Stimulated activated CD8-positive, alpha-beta memory T cell treated with anti-CD3 and anti-CD28 coated beads, Interleukin-12 subunit alpha, Interleukin-12 subunit beta, amount 100 ng/mL, for 1 hour (primary cell): ENCODE data around the gene ATP5ME.
"Not testable (repeated sequence)": the region's sequence is repeated elsewhere in the genome, so short reads cannot be mapped to it uniquely, and the experiment has no call there.

Experiments used
- DNase-seq: peaks from one replicate; pipeline ENCODE4 v3.0.0-alpha.2; 2020; ENCODE audit warnings: low read depth

ATP5ME gene

GRCh38 chr4:683247-683897 lies 9.3 kb upstream of the ATP5ME start:
- DNase-seq: no peak

GRCh38 chr4:682490-683172 lies 8.6 kb upstream of the ATP5ME start:
- DNase-seq: no peak

GRCh38 chr4:681736-682451 lies 7.8 kb upstream of the ATP5ME start:
- DNase-seq: no peak

- DNase-seq: no peak
Observed at GRCh38 chr4:680928-681645, 7.0 kb upstream of the ATP5ME start.

GRCh38 chr4:680551-680927 lies 6.5 kb upstream of the ATP5ME start:
- no peak for DNase-seq

DNA sequence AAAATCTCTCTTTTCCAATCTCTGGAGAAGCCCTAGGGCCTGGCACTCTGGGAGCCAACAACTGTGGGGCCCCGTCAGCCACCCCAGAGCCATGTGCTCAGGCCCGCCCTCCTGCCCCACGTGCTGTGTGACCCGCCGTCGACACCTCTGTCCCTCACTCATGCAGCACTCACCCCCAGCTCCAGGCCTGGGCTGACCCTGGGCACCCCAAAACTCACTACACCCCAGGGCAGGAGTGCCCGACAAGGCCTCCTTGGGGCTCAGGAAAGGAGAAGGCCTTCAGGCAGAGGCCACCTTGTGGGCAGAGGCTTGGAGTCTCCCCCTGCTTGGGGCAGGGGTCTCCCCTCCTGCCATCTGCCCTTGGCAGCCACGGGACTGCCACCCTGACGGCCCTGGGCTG lies 6.0 kb upstream of the ATP5ME start:
- DNase-seq: no peak

DNA sequence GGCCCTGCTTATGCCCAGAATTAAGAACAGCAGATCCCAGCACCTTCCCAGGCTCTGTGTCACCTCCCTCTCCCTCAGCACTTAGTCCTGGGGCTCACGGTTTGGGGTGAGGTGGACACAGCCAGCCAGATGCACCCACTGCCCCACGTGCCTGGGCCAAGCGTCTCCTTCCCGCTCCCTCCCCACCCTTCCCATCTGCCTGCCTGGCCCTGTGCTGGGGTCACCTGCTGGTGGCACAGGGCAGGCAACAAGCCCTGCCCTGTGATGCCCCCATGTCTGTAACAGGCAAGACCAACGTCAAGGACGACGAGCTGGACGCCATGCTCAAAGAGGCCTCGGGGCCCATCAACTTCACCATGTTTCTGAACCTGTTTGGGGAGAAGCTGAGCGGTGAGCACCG lies 5.6 kb upstream of the ATP5ME start:
- DNase-seq: no peak

- no peak for DNase-seq
Observed at GRCh38 chr4:679104-679481, 5.0 kb upstream of the ATP5ME start.

- DNase-seq: no peak
Observed at GRCh38 chr4:678331-679103, 4.4 kb upstream of the ATP5ME start.

DNA sequence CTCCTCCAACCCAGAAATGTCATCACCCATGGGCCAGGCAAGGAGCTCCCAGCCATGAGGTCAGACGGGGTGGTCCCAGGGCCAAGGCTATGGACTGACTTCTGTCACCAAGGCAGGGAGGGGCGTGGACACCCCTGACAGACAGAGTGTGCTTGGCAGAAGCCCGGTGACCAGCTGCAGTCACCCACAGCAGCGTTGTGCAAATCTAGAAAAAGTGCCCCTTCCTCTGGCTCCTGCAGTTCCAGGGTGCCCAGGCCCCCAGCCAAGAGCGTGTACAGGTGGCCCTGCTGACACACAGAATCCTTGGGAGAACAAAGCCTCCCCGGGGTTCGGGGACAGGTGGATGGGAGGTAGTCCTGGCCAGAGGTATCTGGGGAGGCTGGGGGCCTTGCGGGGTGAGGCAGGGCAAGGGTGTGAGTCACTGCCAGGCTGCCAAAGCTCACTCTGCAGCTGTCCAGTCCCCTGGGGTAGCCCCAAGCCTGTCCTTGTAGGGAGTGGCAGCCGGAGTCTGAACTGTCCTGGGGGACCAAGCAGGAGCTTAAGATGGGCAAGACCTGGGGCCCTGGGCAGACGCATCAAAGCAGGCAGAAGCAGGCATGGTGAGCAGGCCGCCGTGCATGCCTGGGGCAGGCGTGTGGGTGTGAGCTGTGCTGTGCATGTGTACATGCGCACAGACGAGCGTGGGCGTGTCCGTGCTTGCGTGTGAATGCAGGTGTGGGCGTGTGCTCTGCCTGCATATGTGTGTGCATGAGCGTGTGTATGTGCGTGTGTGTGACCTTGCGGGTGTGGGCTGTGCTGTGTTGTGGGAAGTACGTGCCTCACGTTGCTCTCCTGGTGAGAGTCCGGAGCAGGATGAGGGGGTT lies 3.6 kb upstream of the ATP5ME start:
- no peak for DNase-seq

- DNase-seq: no peak
Observed at GRCh38 chr4:676871-677235, 2.8 kb upstream of the ATP5ME start.

GRCh38 chr4:675980-676870 lies 2.1 kb upstream of the ATP5ME start:
- DNase-seq: no peak

GRCh38 chr4:675036-675882 lies 1.2 kb upstream of the ATP5ME start:
- DNase-seq: no peak

GRCh38 chr4:673349-674091 lies 556 bp downstream of the ATP5ME start:
- DNase-seq: no peak

DNA sequence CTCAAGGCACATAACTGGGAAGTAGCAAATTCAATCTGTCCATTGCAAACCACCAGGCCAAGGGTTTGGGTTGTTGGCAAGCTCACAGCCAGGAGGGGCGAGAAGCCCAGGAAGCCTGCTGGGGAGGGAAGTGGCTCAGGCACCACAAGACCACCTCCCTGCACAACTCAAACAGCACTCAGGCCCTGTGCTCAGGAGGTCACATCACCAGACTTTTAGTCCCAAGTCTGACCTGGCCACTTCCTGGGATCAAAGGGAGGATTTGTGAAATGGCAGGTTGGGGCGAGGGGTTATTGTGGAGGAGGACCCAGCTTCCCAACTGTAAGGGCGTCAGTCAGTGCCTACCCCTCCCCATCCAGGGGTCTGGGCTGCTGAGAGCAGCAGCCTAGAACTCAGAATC lies 2.3 kb downstream of the ATP5ME start:
- DNase-seq: no peak

DNA sequence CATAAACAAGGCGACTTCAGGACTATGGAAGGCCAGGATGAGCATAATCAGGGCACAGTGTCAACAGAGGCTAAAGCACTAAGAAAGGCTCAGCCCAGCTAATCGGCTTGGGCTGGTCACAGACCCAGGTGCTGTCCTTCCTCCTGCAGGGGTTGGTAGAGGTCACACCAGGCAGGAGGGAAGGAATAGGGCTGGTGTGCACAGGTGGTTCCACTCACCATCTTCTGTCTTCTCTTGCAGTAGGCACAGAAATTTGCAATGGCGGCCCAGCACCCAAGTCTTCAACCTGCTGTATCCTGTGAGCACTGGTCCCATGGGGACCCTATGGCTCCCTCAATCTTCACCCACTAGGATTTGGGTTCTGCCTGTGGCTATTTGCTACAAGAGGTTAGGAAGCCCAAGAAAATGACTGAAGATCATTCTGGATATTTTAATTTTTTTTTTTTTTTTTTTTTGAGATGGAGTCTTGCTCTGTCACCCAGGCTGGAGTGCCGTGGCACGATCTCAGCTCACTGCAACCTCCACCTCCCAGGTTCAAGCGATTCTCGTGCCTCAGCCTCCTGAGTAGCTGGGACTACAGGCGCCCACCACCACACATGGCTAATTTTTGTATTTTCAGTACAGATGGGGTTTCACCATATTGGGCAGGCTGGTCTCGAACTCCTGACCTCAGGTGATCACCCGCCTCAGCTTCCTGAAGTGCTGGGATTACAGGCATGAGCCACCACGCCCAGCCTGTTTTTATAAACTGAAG lies 4.1 kb downstream of the ATP5ME start:
- DNase-seq: not testable (repeated sequence)

GRCh38 chr4:668219-668618 lies 5.9 kb downstream of the ATP5ME start:
- not testable (repeated sequence) for DNase-seq

DNA sequence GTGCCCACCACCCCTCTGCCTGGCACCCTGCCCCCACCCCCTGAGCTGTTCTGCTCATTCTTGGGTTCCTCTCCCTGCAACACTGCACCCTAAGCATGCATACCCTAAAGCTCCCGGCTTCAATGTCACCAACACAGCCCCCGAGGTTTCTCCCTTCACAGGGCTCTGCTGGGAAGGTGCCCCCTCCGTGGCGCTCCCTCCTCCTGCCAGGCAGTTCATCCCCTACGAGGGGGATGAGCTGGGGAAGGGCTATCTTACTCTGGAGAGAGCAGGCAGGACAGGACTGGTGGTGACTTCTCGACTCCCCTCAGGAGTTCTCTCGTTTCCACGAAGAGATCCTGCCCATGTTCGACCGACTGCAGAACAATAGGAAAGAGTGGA lies 6.5 kb downstream of the ATP5ME start:
- no peak for DNase-seq
